NCI-H2227 (cell line): ENCODE measurements around the gene CRYBB1.

Source experiments
- DNase-seq: peaks from one replicate; lab custom pipeline; 2025; ENCODE audit not compliant: unreplicated experiment; lab: John Stamatoyannopoulos, UW

Gene CRYBB1

DNA sequence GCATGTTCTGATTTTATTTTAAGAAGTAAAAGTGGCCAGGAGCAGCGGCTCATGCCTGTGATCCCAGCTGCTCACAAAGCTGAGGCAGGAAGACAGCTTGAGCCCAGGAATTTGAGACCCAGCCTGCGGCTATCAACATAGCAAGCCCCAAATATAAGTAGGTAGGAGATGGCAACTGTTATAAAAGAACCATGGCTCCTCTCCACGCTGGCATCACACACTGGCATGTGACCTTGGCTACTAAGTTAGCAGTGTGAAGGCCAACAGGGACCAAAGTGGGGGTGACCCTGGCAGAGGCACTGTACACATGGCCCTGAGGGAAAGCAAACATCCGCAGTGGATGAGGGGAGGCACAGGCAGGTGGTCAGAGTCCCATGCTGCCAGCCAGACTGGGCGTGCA lies 60.9 kb downstream of the CRYBB1 start:
- DNase-seq = no peak

DNA sequence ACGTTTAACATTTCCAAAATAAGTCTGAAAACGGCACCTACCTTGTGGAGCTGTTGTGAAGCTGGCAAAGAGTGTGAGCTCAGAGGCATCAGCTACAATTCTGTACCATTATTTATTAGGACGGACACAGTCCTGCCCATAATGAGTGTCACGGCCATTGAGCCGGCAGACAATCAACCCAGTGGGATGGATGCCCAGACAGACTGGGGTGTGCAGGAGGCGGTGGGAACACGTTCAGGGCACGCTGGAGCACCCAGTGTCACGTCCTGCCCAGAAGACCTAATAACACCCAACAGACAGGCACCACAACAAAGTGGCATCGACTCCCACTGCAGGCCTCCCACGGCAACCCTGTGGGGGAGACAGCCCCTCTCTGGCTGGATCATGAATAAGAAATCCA lies 62.3 kb downstream of the CRYBB1 start:
- no peak for DNase-seq

DNA sequence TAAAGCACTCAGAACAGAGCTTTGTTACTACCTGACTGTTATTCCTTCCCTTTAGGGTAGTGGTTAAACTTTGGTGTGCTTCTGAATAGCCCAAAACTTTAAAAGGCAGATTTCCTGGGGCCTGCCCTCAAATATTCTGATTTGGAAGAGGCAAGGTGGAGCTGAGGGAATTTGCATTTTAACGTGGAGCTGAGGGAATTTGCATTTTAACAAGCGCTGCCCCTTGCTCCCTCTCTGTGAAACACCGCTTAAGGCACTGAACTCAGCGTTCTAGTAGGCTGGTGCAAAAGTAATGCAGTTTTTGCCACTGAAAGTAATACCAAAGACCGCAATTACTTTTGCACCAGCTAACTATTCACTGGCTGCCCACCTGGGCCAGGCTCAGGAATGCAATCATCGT lies 62.9 kb downstream of the CRYBB1 start:
- DNase-seq = no peak

DNA sequence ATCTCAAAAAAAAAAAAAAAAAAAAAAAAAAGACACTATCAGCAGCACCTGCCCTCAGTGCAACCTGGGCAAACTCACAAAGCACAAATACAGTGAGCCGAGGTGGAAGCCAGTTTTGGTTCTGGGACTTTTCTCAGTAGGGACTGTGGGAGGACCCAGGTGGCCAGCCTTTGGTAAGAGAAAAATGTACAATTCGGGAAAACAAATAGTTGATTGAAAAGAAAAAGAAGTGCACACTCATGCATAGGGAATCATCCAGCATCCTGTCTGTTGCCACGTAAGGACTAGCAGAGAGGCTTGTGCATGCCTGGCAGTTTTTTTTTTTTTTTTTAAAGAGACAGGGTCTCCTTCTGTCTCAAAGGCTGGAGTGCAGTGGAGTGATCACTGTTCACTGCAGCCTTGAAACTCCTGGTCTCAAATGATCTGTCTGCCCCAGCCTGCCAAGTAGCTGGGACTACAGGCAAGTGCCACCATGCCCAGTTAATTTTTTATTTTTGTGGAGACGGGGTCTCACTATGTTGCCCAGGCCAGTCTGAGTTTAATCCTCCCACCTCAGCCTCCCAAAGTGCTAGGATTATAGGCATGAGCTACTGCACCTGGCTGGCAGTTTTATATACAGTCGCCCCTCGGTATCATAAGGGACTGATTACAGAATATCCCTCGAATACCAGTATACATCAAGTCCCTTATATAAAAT lies 64.6 kb downstream of the CRYBB1 start:
- DNase-seq = peak; percentile 8

DNA sequence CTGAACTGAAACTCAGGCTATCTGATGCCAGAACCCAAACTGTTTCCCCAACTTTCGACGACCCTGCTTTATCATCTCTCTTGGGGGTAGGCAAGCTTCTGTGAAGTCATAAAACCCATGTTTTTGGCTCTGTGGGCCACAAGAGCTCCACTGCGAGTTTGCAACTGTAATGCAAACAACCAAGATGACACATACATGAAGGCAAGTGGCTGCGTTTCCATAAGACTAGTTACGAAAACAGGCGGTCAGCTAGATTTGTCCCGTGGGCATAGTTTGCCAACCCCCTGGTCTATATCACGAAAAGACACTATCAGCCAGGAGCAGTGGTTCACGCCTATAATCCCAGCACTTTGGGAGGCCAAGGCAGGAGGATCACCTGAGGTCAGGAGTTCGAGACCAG lies 65.4 kb downstream of the CRYBB1 start:
- DNase-seq = no peak

DNA sequence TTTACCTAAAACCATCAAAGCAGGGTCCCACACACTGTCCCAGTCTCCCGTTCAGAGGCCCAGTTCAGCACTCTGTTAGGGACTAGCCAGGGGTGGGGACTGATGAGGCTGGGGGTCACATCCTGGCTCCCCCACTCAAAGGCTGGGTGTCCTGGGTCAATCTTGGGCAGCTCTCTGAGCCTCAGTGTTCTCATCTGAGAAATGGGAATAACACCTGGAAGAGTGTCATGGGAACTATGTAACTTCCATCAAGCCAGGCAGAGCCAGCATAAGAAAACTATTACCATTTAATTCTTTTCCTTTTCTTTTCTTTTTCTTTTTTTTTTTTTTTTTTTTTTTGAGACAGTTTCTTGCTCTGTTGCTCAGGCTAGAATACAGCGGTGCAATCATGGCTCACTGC lies 66.3 kb downstream of the CRYBB1 start:
- DNase-seq = no peak

DNA sequence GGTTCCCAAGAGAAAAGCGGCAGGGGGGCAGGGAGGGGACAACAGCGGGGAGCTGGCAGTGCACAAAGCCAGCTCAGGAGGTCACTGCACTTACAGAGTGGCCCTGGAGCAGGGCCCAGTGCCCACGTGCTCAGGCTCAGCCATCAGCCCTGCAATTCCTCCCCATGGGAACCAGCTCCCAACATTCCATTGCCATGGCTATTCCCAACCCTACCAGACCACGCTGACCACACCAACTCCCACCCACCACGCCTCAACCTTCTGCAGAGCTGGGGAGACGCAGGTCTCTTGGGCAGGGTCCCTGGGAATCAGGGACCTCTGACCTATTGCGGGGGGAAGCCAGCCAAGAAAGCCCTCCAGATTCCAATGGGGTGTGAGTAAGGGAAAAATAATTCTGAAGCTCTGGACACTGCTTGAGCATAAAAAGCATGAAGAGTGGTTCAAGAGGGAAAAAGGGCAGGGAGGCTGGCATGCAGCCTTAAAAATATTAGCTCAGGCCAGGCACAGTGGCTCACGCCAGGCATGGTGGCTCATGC lies 67.3 kb downstream of the CRYBB1 start:
- DNase-seq = no peak

DNA sequence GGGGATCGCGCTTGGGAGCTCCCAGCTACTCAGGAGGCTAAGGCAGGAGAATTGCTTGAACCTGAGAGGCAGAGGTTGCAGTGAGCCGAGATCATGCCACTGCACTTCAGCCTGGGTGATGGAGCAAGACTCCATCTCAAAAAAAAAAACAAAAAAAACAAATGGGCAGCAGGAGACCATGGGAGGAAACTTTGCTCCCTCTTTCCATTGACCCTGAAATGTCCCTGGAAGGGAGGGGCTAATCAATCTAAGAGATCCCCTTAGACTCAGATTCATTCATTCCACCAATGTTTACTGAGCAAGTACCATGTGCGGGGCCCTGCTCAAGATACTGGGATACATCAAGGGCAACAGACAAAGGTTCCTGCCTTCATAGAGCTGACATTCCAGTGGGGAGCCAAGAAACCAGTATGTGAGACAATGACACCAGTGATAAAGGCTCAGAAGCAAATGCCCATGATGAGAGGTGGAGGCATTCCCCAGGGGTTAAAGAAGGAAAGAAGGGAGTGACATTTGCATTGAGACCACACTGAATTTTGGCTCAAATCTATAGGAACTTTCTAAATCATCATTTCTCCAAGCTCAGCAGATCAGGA lies 67.8 kb downstream of the CRYBB1 start:
- no peak for DNase-seq
